ENCODE measurements around the gene CTXN3. TPM values are rescaled to one million over a fixed set of nuclear protein-coding genes. Genes with fewer than 3 reads are reported as not detected.
"Not testable (repeated sequence)": the region's sequence is repeated elsewhere in the genome, so short reads cannot be mapped to it uniquely, and the experiment has no call there.

CTXN3 gene
- total RNA-seq, 2 donors from 2014 or later = not detected

- Histone ChIP-seq H3K27ac (no peak overlapping the region), H3K4me3 (no peak overlapping the region), H3K4me1 (peaks cover 8% of the 10 kb centered on the region), H3K9me3 (no peaks in the 10 kb centered on the region), H3K27me3 (no peaks in the 10 kb centered on the region), H3K36me3 (replicated peaks in 1 of 2; ENCODE audit: insufficient read depth in 1 of 2, low read depth in 2 of 2) (no peaks in the 10 kb centered on the region)
- ATAC-seq (no peak), DNase-seq (no peak)
- intact Hi-C loops (cut with DNase I) = no loop called here
- 81 to 87% methylated on average over 6 of the region's 6 CpGs for WGBS, 2 donors
- TF ChIP-seq POLR2A (IDR thresholded peaks at IDR 0.05) (no peak), CTCF (IDR thresholded peaks at IDR 0.05) (no peak)
Observed at GRCh38 chr5:127671218-127671617, 22.3 kb downstream of the CTXN3 start.

DNA sequence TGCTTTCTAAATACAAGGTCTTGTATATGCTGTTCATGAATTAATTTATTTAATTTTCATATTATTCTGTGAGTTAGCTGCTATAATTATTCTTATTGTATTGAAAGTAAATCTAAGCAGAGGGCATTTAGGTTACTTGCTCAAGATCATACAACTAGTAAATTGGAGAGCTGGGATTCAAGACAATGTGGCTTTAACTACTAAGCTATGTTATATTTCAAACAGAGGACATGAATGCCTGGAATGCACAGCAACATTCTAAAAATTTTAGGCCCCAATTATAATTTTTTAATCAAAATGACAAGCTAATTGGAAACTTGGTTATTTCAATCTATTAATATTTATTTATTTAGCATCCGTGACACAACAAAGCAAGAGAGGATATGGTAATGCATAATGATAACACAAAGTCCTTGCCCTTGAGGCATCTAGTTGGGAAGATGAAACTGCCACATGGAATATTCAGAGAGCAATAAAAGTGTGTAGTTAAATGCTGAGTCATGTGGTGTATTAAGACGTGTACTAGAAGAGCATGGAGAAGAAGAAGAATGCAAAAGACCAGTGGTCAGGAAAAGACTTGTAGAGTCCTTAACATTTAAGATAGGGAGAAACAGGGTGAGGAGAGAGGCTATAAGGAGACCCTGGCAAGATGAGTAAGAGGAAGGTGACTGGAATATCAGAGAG lies 24.4 kb downstream of the CTXN3 start:
- Histone ChIP-seq H3K9me3 (no peaks in the 10 kb centered on the region), H3K36me3 (replicated peaks in 1 of 2; ENCODE audit: insufficient read depth in 1 of 2, low read depth in 2 of 2) (no peaks in the 10 kb centered on the region), H3K27me3 (no peaks in the 10 kb centered on the region), H3K4me3 (no peak overlapping the region), H3K27ac (no peak overlapping the region), H3K4me1 (no peaks in the 10 kb centered on the region)
- intact Hi-C loops (cut with DNase I) = no loop called here
- TF ChIP-seq POLR2A (IDR thresholded peaks at IDR 0.05) (no peak), CTCF (IDR thresholded peaks at IDR 0.05) (no peak)
- no peak for ATAC-seq
- WGBS, 2 donors = 72 to 75% methylated on average over 2 of the region's 2 CpGs
- no peak for DNase-seq

DNA sequence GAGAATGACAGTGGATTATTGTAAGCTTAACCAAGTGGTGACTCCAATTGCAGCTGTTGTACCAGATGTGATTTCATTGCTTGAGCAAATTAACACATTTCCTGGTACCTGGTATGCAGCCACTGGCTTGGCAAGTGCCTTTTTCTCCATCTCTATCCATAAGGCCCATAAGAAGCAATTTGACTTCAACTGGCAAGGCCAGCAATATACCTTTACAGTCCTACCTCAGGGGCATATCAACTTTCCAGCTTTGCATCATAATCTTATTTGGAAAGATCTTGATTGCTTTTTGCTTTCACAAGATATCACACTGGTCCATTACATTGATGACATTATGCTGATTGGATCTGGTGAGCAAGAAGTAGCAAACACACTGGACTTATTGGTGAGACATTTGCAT lies 28.1 kb downstream of the CTXN3 start:
- H3K9me3 ChIP-seq; H3K27me3 ChIP-seq; H3K4me3 ChIP-seq; H3K4me1 ChIP-seq; intact Hi-C loops (cut with DNase I); H3K36me3 ChIP-seq (replicated peaks in 1 of 2; ENCODE audit: insufficient read depth in 1 of 2, low read depth in 2 of 2); DNase-seq; H3K27ac ChIP-seq; ATAC-seq: not testable (repeated sequence)

DNA sequence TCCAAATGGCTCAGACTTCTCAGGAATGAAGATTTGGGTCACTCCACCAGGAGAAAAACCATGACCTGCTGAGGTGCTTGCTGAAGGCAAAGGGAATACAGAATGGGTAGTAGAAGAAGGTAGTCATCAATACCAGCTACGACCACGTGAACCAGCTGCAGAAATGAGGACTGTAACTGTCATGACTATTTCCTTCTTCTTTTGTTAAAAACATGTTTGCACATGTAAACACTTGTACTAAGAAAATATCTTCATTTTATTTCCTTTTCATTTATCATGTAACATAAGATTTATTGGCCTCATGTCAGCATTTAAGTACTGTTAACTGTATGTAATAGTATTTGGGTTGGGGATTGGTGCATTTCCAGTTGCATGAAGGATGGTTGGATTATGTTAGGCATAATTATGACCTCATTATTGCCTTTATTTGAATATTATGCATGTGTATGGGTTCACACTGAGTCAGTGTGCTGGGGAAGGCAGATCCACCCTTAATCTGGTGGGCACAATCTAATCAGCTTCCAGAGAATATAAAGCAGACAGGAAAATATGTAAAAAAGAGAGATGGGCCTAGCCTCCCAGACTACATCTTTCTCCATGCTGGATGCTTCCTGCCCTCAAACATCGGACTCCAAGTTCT lies 30.9 kb downstream of the CTXN3 start:
- H3K36me3 ChIP-seq (replicated peaks in 1 of 2; ENCODE audit: insufficient read depth in 1 of 2, low read depth in 2 of 2); DNase-seq; H3K9me3 ChIP-seq; intact Hi-C loops (cut with DNase I); H3K4me3 ChIP-seq; ATAC-seq; H3K27me3 ChIP-seq; H3K27ac ChIP-seq; H3K4me1 ChIP-seq: not testable (repeated sequence)
- 82 to 91% methylated on average over 3 of the region's 3 CpGs for WGBS, 2 donors

DNA sequence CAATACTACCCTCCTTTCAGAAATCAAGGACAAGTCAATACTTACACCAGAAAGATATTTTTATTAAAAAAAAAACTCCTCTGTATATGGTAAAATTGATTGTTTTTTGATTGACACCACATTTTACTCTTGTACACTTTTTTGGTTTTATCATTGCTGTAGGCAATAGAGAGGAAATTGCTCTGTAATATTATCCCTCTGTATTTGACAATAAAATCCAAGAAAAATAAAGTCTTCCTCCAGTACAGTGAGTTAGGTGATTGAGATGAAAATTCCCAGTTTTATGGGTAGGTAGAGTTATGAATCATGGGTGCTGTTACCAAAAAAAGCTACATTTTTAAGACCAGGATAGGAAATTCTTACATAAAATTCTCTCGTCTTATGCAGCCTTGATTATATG lies 31.7 kb downstream of the CTXN3 start:
- whole genome bisulfite sequencing, 2 donors = 81 to 88% methylated on average over 1 of the region's 1 CpG
- TF ChIP-seq CTCF (IDR thresholded peaks at IDR 0.05) (no peak), POLR2A (IDR thresholded peaks at IDR 0.05) (no peak)
- Histone ChIP-seq H3K27ac (no peak overlapping the region), H3K36me3 (replicated peaks in 1 of 2; ENCODE audit: insufficient read depth in 1 of 2, low read depth in 2 of 2) (no peaks in the 10 kb centered on the region), H3K4me3 (no peak overlapping the region), H3K27me3 (no peaks in the 10 kb centered on the region), H3K9me3 (no peaks in the 10 kb centered on the region), H3K4me1 (no peaks in the 10 kb centered on the region)
- ATAC-seq = no peak
- no peak for DNase-seq
- intact Hi-C loops (cut with DNase I) = no loop called here

GRCh38 chr5:127683008-127683407 lies 34.1 kb downstream of the CTXN3 start:
- H3K27me3 ChIP-seq = no peaks in the 10 kb centered on the region
- H3K4me3 ChIP-seq = no peak overlapping the region
- H3K36me3 ChIP-seq (replicated peaks in 1 of 2; ENCODE audit: insufficient read depth in 1 of 2, low read depth in 2 of 2) = no peaks in the 10 kb centered on the region
- no peaks in the 10 kb centered on the region for H3K4me1 ChIP-seq
- H3K9me3 ChIP-seq = no peaks in the 10 kb centered on the region
- no peak for TF ChIP-seq POLR2A (IDR thresholded peaks at IDR 0.05)
- TF ChIP-seq CTCF (IDR thresholded peaks at IDR 0.05) = no peak
- H3K27ac ChIP-seq = no peak overlapping the region
- 66% methylated on average over 4 of the region's 4 CpGs for WGBS, 2 donors
- peak in 1 of 4 donors; percentile 9 for DNase-seq
- ATAC-seq = no peak
- intact Hi-C loops (cut with DNase I) = no loop called here
